HL-60 (cell line): ENCODE data around the gene RHBG.
"Not testable (repeated sequence)": the region's sequence is repeated elsewhere in the genome, so short reads cannot be mapped to it uniquely, and the experiment has no call there.

Experiments used
- DNase-seq, 2 experiments: peaks; one replicate each; pipeline ENCODE4 v3.0.0-alpha.2; 2010 to 2020; ENCODE audit warnings: low read depth in 1 of 2, low spot score in 1 of 2
- H3K27ac ChIP-seq: fragments of 250-450 bp; sonication (Bioruptor Pico); replicated peaks from 2 replicates; pipeline ENCODE4 v1.5.1; 2020; ENCODE audit warnings: mild to moderate bottlenecking, moderate library complexity
- H3K27me3 ChIP-seq: fragments of 250-450 bp; sonication (Bioruptor Pico); 2 replicates; pipeline ENCODE4 v1.5.1; 2021; ENCODE audit warnings: mild to moderate bottlenecking, moderate library complexity; ENCODE audit not compliant: insufficient read depth, poor library complexity, severe bottlenecking
- H3K4me3 ChIP-seq: replicated peaks from 2 replicates; pipeline ENCODE4 v1.5.1; 2011; ENCODE audit warnings: mild to moderate bottlenecking, control low read depth, low read length; ENCODE audit not compliant: insufficient read depth
- GABPA ChIP-seq: IDR thresholded peaks from 2 replicates; pipeline ENCODE4 v1.6.1; 2012; ENCODE audit warnings: low read depth
- POLR2AphosphoS5 ChIP-seq: IDR thresholded peaks from 2 replicates; pipeline ENCODE4 v1.6.1; 2012; ENCODE audit warnings: low read depth
- REST ChIP-seq: IDR thresholded peaks from 2 replicates; pipeline ENCODE4 v1.6.1; 2012; ENCODE audit warnings: low read depth; ENCODE audit not compliant: insufficient replicate concordance
- SPI1 ChIP-seq: IDR thresholded peaks from 2 replicates; pipeline ENCODE4 v1.6.1; 2012; ENCODE audit warnings: low read depth, mild to moderate bottlenecking, borderline replicate concordance
- TF ChIP-seq, protein P1 (sequence below): IDR thresholded peaks from one replicate; pipeline ENCODE4 v1.5.1; 2011; ENCODE audit warnings: low read length, control low read depth, inconsistent platforms; ENCODE audit not compliant: insufficient read depth

RHBG gene

GRCh38 chr1:156338180-156338976 is 30.6 kb upstream of the RHBG start, which contains the start of the genes CCT3 and TSACC:
CCT3 (minus strand) TSS chr1:156338292; CDS start chr1:156338184, 108 bp downstream.
TSACC (plus strand) TSS chr1:156338526; CDS start chr1:156339758, 1,232 bp downstream.
- no peaks in the 10 kb centered on the region for H3K27me3 ChIP-seq
- H3K4me3 ChIP-seq, result peak within 1 kb of the TSS; percentile 90
- peak within 1 kb of the TSS; percentile 83 for H3K27ac ChIP-seq
- DNase-seq, result peak; percentile 100
- TF ChIP-seq POLR2AphosphoS5, result peak; percentile 88
- 0 out of 2 replicates have a peak, but pooled peaks have one; percentile 36 for TF ChIP-seq GABPA
- no peak for TF ChIP-seq REST

GRCh38 chr1:156342166-156342955 is 26.6 kb upstream of the RHBG start:
- H3K27ac ChIP-seq, result no peak overlapping the region
- H3K4me3 ChIP-seq, result no peak overlapping the region
- DNase-seq, result no peak
- TF ChIP-seq, protein P1, sequence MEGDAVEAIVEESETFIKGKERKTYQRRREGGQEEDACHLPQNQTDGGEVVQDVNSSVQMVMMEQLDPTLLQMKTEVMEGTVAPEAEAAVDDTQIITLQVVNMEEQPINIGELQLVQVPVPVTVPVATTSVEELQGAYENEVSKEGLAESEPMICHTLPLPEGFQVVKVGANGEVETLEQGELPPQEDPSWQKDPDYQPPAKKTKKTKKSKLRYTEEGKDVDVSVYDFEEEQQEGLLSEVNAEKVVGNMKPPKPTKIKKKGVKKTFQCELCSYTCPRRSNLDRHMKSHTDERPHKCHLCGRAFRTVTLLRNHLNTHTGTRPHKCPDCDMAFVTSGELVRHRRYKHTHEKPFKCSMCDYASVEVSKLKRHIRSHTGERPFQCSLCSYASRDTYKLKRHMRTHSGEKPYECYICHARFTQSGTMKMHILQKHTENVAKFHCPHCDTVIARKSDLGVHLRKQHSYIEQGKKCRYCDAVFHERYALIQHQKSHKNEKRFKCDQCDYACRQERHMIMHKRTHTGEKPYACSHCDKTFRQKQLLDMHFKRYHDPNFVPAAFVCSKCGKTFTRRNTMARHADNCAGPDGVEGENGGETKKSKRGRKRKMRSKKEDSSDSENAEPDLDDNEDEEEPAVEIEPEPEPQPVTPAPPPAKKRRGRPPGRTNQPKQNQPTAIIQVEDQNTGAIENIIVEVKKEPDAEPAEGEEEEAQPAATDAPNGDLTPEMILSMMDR, result no peak
- TF ChIP-seq REST (no peak), SPI1 (no peak), POLR2AphosphoS5 (no peak), GABPA (no peak)
- H3K27me3 ChIP-seq, result no peaks in the 10 kb centered on the region

DNA sequence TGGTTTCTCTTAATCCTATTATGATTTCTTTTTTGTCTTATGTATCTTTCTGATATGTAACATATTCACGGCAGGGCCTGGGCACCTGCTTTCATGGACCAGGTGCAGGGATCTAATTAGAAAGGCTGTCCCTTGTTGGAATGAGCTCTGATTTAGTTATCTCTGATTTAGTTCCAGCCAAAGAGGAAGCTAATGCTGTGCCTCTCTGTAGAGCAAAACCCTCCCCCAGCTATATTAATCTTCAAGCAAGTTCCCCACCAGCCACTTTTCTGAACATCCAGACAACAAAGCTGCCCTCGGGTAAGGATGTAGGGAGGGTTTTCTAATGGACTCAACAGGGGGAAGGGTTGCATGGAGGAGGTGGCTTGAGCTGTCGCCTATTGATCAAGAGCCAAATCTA is 24.6 kb upstream of the RHBG start:
- no peak overlapping the region for H3K27ac ChIP-seq
- TF ChIP-seq POLR2AphosphoS5 (no peak), GABPA (no peak), REST (no peak), SPI1 (no peak)
- TF ChIP-seq, protein P1, result no peak
- DNase-seq, result no peak
- no peak overlapping the region for H3K4me3 ChIP-seq
- H3K27me3 ChIP-seq, result no peaks in the 10 kb centered on the region

DNA sequence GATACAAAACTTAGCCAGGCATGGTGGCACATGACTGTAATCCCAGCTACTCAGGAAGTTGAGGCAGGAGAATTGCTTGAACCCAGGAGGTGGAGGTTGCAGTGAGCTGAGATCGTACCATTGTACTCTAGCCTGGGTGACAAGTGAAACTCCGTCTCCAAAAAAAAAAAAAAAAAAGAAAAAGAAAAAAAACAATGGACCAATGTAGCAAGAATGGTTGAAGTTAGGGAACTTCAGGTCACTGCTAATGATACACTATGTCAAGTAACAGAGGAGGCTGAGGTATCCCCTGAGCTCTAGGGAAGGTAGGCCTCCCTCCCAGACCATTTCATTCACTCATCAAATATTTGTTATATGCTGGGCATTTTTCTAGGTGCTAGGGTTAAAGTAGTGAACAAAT is 23.0 kb upstream of the RHBG start:
- not testable (repeated sequence) for H3K27me3 ChIP-seq

More for the DNA sequence above, 23.0 kb upstream of the RHBG start:
- DNase-seq, H3K4me3 ChIP-seq, H3K27ac ChIP-seq: not testable (repeated sequence)
